Suprapubic skin (tissue), 4 donors: Measurements from ENCODE around the gene SPSB3.

Experiments used
- EP300 ChIP-seq: sonication (generic); formaldehyde crosslinking; IDR thresholded peaks from one replicate; pipeline ENCODE4 v1.6.1; 2017; ENCODE audit warnings: antibody characterized with exemption
- POLR2A ChIP-seq, 2 donors: fragments of 450-650 bp; IDR thresholded peaks; one replicate each; pipeline ENCODE4 v1.6.1; 2017; ENCODE audit warnings: antibody characterized with exemption in 2 of 2, mild to moderate bottlenecking in 2 of 2, moderate library complexity in 2 of 2
- POLR2AphosphoS5 ChIP-seq, 3 donors: sonication (generic); formaldehyde crosslinking; IDR thresholded peaks; one replicate each; pipeline ENCODE4 v1.6.1; 2017; ENCODE audit warnings: antibody characterized with exemption in 3 of 3
- TF ChIP-seq, protein P1 (sequence below), 2 donors: fragments of 200-600 bp in 1 of 2; fragments of 450-650 bp in 1 of 2; sonication (generic) in 1 of 2; IDR thresholded peaks; one replicate each; pipeline ENCODE4 v1.5.1; 2016 to 2019; ENCODE audit warnings: antibody characterized with exemption in 2 of 2, mild to moderate bottlenecking in 1 of 2, moderate library complexity in 1 of 2

DNA sequence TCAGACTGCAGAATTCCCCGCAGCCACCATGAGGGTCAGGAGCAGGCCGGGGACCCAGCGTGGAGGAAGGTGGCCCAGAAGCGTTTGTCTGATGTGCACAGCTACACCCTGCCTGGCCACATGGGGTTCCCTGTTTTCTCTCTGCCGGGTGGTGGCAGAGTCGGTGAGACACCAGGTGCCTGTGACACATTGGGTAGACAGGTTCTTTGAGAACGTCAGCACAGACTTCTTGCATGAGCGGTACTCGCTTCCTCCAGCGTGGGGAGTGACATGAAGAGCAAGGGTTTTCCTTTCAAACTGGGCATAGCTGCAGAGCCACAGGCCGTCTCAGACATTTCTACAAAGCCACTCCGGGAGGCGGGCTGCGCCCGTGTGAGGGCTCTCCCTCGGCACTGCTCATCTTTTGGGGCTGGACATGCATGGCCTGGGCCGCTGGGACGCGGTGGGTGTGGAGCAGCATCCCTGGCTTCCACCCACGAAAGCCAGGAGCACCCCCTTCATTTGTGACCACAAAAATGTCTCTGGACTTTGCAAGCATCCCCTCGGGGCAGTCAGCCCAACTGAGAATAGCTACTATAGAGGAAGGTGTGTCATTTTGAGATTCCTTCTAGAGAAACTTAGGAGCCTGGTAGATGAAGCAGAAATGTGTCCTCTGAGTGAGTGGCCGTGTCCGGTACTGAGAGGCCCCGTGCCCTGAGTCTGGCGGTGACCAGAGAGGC, 37.0 kb downstream of the SPSB3 start:
- TF ChIP-seq POLR2A (IDR thresholded peaks at IDR 0.05), result no peak
- TF ChIP-seq EP300, result no peak
- TF ChIP-seq, protein P1, sequence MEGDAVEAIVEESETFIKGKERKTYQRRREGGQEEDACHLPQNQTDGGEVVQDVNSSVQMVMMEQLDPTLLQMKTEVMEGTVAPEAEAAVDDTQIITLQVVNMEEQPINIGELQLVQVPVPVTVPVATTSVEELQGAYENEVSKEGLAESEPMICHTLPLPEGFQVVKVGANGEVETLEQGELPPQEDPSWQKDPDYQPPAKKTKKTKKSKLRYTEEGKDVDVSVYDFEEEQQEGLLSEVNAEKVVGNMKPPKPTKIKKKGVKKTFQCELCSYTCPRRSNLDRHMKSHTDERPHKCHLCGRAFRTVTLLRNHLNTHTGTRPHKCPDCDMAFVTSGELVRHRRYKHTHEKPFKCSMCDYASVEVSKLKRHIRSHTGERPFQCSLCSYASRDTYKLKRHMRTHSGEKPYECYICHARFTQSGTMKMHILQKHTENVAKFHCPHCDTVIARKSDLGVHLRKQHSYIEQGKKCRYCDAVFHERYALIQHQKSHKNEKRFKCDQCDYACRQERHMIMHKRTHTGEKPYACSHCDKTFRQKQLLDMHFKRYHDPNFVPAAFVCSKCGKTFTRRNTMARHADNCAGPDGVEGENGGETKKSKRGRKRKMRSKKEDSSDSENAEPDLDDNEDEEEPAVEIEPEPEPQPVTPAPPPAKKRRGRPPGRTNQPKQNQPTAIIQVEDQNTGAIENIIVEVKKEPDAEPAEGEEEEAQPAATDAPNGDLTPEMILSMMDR (IDR thresholded peaks at IDR 0.05), result no peak
- no peak for TF ChIP-seq POLR2AphosphoS5 (IDR thresholded peaks at IDR 0.05)
